ENCODE results near the gene ZNF831.
A peak's percentile ranks its signal among the peaks of the same experiment; 100 is the strongest.

Gene ZNF831

DNA sequence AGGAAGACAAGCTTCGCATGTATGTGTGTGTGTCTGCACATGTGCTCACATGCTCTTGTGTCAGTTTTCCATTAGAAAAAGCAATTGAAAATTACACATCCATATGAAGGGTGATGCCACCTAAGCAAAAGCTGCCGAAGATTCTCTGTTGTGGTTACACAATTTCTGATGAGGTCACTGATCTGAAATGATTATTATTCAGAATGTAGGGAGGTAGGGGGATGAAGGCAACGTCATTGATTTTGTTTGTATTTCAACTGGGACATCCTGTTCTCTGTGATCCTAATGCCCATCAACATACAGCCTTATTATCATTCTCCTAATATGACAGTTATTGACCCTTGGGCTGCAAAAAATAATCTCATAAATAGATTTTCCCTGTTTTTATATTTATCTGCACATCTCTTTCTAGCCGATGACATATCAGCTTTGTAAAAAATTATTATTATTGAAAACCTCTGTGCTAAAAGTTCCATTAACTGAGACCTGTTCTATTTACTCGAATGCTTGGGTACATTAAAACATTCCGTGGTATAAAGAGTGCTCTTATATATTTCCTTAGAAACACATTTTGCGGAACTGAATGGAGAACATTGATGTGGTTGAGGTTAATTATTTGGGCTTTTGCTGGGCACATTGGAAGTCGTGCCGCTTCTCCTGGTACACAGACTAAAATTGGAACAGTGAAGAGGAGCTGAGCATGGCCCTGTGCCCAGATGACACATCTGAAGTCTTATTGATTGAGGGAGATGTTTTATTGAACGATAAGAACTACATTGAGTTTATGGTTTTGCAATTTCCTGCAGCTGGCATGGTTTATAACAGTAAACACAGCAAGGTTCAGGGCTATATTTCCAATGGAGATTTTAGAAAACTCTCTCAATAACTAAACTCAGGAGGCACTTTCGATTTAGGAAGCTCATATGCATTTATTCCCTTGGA lies 51.3 kb downstream of the ZNF831 start:
- DNase-seq (ENCODE audit: low read depth) = no peak

DNA sequence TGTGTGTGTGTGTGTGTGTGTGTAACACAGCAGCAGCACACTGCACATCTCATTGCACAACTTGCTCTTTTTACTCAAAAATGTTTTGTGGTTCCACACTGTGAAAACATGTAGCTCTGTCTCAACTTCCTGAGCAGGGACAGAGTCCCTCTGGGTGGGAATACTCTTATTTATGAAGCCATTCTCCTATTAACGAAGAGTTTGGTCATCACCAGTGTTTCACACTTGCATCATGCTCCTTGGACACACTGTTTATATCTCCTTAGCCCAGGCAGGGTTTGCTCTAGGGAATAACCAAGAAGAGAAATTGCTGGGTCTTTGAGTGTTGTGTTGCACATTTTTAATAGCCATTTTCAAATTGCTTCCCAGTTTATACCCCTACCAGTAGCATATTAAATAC lies 53.6 kb downstream of the ZNF831 start:
- no peak for DNase-seq (ENCODE audit: low read depth)

DNA sequence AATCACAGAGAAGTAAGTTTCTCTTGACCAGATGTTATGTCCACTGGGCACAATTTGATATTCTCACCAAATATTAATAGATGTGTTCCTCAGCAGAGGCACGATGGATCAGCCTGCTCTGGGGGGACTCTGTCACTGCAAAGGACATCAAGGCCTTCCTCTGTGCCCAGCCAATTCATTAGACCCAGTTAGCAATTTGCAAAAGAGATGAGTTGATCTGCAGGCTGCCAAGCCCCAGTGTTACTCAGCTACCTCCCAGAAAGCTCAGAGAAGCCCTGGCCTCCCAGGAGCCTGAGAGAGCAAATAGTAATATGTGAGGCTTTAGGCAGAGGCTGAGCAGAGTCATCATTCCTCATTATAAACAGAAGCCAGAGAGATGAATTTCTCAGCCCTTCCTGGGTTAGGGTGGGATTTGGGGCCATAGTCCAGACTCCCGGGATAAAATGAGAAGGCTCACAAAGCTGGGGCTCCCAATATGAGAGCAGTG lies 54.2 kb downstream of the ZNF831 start:
- no peak for DNase-seq (ENCODE audit: low read depth)

DNA sequence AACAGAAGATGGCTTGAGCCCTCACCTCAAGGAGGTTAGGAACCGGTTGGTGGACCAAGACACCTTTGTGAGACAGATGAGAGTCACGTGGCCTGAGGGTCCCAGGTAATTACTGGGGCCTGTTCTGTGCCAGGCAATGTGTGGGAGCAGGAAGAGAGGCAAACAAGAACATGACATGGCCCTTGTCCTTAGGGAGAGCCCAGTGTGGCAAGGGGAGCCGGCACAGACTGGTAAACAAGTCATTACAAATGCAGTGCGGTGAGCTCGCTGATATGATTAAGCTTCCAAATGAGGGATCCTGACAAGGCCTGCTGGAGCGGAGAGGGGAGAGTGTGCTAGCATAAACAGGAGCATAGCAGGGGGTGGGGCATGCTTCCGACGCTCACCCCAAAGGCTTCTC lies 55.6 kb downstream of the ZNF831 start:
- DNase-seq (ENCODE audit: low read depth) = no peak

DNA sequence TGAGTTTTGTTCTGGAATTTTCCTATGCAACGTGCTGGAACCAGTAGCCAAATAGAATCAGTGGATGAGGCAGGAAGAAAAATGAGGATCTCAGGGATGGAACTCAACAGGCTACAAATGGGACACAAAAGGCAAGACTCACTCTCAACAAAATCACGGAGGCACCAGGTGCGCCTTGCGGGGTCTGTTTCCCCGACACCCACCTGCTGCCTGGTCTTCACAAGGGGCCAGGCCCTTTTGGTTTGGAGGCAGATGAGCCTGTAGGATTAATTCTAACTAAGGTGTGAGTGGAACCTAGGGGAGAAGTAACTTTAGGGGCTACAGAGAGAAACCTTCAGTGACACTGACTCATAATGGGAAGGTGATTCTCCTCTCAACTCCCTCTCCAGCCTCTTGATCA lies 56.5 kb downstream of the ZNF831 start:
- no peak for DNase-seq (ENCODE audit: low read depth)

DNA sequence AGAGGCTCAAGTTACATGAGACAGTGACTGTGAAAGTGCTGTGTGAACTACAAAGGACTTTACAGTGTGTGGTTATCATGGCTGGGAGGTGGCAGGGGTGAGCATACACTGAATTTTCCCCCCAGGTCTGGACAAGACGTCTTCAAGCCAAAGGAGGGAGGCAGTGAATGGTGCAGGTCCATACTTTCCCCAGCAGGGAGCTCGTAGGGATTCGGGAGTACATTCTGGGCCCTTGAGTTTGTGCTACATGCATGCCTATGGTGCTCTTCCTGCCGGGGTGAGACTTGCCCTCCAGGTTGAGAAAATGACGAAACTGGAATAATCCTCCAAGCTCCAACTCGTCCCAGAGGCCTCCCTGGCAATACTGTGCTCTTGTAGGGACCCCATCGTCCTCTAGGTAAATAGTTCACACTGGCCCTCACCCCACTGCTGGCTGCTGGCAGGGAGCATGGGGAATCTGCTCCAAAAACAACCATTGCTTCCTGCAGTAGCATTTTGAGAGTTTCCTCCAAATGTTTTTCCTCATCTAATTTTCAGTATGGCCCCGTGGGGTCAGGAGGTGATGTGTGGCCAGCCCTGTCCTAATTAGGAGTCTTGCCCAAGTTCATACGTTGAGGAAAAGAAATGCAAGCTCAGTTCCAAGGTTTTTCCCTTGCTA lies 57.6 kb downstream of the ZNF831 start:
- DNase-seq (ENCODE audit: low read depth) = peak; percentile 23

DNA sequence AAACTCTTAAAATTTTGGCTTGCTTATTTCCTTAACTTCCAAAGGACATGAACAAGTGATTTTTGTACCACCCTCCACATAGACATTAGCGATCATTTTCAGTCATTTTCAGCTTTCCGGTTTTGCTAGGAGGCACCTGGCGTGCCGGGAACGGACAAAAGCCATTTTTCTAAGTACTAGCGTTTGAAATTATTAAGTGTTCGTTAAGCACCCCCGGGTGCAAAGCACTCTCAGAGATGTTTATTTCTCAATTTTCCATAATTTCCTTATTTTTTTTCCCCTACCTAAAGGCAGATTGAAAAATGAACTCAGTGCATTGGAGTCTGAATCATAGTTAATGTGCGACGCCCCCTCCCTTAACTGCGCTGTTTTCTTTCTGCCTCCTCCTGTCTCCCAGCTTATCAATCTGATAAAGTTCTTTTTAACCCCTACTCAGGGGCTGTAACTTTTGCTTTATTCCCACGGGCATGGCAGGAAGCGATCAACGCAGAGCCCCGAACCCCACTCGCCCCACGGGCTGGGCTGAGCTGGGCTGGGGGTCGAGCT lies 58.2 kb downstream of the ZNF831 start:
- DNase-seq (ENCODE audit: low read depth) = no peak

DNA sequence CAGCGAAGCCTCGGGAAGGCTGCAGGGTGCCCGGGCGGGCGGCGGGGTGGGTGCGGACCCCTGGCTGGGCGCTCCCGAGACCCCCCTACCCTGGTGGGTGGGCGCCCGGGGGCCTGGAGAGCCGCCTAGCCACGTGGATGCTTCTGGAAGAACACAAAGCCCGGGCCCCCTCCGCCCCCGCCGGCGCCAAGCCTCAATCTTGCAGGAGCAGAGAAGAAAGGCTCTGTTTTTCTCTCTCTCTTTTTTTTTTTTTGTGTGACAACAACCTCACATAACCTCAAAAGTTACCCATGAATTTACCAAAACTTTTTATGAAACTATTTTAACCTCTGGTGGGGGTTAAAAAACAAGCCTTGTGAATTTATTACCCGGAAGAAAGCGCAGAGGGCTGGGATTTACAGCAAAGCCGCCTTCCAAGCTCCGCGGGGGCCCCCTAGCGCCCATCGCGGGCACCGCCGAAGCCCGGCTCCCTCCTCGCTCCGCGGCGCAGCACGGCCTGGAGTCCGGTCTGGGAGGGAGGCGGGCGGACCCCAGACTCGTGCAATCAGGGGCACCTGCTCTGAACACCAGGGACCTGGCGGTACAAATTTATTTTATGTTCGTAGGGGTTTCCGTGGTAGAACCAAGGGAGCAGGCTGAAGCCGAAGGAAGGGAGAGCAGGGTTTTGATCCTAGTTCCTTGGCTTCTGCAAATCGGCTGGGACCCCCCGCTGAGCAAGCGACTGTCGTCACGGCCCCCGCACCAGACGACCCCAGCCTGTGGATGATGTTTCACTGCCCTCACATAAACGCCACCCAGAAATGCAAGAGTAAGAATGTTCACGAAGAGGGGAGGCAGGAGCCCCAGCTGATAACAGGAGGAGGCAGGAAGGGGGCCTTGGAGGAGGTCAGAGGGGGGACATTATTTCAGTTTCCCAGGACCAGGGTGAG lies 58.9 kb downstream of the ZNF831 start:
- DNase-seq (ENCODE audit: low read depth) = peak; percentile 75

DNA sequence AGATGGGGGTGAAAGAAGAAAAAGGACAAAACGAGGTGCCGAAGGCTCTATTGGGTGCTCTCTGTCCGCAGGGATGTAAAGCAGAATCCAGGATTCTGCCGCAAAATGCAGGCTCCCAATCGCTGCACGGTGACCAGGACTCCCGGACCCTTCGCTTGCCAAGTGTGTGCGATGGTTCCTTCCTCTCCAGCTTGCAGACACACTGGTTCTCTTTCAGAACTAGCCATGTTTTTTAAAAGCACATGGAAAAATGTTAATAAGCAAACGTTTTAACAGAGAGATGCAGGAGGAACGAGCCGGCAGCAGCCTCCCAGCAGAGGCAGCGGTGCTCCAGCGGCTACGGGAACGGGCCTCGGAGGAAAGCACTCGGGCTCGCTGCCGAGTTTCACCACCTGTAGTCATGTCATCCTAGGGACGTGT lies 59.6 kb downstream of the ZNF831 start:
- peak; percentile 25 for DNase-seq (ENCODE audit: low read depth)

DNA sequence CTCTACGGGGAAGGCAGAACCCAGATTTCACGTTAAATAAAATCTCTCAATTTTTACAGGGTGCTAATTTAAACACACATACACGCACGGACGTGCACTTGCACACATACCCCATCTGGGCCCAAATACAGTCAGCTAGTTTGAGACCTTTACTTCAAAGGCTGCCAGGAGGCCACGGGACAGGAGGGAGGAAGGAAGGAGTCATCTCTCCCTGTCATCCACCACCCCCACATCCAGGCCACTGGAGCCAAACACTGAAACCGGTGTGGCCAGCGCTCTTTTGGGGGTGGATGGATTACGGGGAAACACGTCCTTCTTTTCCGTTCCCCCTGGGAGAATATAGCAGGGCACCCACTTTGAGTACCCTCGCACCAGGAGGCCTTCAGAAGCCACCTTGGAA lies 60.1 kb downstream of the ZNF831 start:
- DNase-seq (ENCODE audit: low read depth) = no peak

DNA sequence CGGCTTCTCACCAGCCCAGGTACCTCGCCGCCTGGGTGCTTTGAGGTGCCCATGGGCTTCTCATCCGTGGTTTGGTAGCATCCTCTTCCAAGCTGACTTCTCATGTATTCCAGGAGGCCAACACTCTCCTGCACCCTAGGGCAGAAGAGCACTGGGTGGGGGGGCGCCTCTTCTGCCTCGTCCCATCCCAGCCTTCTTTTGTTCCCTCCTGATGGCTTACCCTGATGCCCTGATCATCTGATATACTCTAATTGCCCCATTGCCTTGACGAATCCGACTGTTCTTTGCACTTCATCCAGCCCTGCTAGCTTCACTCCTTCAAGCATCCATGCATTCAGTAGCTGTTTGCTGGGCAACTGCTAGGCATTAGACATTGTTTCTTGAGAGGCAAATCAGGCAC lies 60.6 kb downstream of the ZNF831 start:
- DNase-seq (ENCODE audit: low read depth) = no peak

DNA sequence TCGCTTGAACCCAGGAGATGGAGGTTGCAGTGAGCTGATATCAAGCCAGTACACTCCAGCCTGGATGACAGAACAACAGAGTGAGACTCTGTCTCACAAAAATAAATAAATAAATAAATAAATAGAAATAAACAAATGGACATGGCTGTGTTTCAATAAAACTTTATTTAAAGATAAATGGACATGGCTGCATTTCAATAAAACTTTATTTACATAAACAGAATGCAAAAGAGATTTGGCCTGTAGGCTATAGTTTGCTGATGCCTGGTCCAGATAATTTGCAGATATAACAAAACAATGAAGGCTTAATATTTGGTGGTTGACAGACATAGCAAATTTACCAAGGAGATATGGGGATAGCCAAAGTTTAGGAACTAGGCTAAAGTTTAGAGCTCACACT lies 66.8 kb downstream of the ZNF831 start:
- no peak for DNase-seq (ENCODE audit: low read depth)

DNA sequence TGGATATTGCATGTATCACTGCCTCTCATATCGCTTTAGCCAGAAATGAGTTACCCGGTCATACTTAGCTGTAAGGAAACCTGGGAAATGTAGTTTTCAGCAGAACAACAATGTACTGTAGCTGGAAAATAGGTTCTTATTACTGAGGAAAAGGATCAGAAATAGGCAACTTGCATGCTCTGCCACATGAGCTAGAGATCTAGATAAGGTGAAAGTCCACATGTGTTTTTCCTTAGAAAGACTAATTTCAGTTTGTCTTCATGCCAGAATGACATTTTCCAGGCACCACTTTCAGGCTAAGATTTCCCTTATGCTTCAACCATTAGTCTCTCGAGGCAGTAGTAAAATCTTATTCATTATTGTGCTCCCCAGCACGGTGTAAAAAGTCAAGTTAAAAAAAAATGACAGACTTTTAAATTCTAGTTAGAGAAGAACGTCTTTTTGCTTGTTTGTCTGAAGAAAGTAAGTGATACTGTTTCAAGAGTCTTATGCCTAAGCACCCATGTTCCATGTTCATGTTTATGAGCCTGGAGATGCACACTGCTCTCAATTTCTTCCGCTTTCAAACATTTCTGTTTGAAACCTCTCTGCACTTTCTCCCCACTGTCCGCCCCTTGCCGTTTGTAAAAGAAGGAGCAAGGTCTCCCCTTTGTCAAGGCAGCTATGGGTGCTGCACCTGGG lies 67.6 kb downstream of the ZNF831 start:
- no peak for DNase-seq (ENCODE audit: low read depth)

DNA sequence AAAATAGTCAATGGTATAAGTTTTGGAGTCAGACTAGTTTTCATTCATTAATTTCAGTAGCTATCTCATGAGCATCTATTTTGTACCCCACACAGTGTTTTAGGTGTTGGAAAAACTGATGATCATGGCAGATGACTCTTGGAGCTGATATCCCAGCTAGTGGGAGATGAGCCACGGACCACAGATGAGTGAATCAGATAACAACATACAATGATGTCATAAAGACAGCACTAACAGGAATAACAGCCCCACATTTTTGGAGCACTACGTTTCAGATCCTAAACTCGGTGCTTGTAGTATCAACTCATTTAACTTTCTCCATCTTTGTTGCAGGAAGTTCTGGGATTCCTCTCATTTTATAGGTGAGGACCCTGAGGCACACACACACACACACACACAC lies 69.0 kb downstream of the ZNF831 start:
- peak; percentile 42 for DNase-seq (ENCODE audit: low read depth)

DNA sequence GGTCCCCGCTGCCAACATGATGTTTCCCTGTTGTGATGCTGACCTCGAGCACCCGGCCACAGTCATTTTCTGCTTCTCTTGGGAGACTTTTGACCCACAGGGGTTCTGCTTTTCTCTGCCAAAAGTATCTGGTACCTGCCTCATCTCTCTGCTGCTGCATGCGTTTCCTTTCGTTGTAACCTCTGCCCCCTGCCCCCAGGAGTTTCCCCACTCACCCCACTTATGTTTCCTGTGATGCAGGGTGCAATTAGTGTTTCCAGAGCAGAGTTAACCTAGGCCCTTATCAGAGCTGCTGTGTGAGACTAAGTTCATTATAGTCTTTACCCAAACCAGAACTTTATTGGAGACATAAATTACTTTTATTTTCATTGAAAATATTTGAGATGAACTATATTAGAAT lies 71.6 kb downstream of the ZNF831 start:
- DNase-seq (ENCODE audit: low read depth) = no peak

DNA sequence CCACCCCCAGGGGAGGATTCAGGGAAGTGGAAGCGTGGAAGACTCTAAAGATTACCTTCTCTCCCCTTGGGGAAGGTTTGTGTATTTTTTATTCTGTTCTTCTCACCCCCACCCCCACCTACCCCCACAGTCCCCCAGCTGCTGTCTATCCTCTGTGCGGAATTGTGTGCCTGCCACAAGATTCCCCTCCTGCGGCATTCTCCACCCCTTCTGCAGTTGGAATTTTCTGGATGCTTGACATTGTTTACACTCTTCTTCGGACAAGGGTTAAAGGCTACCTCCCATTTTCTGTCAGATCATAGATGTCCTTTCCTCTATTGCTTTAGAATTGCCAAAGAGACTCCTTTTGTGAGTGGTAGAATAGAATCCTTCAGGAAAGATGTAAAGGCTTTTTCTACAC lies 76.4 kb downstream of the ZNF831 start:
- DNase-seq (ENCODE audit: low read depth) = no peak

DNA sequence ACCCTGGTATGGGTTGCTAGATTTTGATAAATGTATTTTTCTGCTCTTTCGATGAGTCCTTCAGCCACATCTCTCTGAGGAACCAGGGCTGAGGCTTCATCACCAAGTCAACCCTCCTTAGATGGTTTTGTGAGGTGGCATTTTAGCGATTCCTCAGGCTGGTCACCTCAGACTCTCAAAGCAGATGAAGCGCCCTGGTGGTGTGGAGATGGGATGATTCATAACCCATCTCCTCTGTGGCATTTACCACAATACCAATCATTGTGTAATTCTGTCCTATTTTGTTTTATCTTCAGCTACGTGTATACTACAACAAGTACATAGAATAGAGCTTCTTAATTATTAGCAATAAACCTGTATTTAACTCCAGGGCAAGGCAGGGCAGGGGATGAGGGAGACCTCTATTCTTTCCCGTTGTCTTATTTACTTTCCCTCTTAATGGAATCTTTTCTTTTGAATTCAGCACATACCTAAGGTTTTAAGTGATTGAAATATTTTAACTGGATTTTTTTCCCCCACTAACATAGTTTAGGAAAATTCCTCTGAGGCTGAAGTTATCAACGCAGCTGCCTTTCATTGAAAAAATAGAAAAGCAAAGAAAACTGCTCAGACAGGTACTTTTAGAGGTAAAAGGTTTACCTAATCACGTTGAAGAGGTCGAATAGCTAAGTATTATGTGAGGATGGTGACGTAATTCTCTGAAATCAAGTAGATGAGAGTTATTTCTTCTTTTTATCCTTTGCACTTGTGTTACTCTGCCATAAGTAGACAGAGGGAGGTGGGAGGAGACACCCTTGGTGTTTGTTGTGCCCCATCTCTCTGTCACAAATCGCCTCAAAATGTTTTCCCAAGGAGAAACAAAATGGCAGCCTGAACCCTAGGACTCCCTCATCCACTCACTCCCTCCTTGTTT lies 79.3 kb downstream of the ZNF831 start:
- peak; percentile 7 for DNase-seq (ENCODE audit: low read depth)

DNA sequence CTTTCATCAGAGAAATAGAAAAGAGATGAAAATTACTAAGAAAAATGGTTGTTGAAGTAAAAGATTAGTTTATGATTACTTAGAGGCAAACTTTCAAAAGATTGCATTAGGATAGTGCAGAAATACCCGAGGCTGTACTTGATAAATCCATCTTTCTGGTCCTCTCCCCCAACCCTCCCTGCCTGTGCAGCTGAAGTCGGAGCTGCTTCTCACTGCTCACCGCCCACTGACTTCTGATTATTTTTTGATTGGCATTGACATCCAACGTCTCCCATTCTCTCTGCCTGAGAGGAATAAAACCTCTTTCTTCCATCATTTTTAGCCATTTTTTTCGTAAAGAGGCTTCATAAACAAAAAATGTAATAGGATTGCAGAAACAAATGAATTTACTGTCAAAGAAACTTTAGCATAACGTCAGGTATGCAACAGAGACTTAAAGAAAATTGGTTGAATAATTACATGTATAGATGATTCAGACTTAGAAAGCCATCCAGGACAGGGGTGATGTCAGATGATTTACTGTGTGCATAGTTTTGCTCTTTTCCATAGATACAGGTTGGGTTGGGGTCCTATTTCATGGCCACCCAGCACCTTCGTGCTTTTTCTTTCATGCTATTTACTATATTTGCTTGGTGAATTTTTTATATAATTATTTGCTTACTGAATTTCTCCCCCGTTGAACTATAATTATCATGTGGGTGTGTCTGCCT lies 83.2 kb downstream of the ZNF831 start:
- DNase-seq (ENCODE audit: low read depth) = no peak

All from ELR (cell line).